Right lobe of liver (tissue), 4 donors: ENCODE data around the gene ACTRT2.

Source experiments
- POLR2A ChIP-seq: fragments of 450-650 bp; IDR thresholded peaks from one replicate; pipeline ENCODE4 v1.6.1; 2017; ENCODE audit warnings: antibody characterized with exemption, mild to moderate bottlenecking
- TF ChIP-seq, protein P1 (sequence below), 4 donors: fragments of 200-600 bp in 3 of 4; fragments of 450-650 bp in 1 of 4; IDR thresholded peaks; one replicate each; pipeline versions ENCODE4 v1.5.1 to v1.8.0; 2016 to 2022; ENCODE audit warnings: antibody characterized with exemption in 4 of 4, mild to moderate bottlenecking in 2 of 4
- donor health status: DM: no; HTN: no; CAD: no.
- donor health status: DM: no; HTN: no; CAD: no.
- donor health status: DM: no; HTN: yes; CAD: no.

DNA sequence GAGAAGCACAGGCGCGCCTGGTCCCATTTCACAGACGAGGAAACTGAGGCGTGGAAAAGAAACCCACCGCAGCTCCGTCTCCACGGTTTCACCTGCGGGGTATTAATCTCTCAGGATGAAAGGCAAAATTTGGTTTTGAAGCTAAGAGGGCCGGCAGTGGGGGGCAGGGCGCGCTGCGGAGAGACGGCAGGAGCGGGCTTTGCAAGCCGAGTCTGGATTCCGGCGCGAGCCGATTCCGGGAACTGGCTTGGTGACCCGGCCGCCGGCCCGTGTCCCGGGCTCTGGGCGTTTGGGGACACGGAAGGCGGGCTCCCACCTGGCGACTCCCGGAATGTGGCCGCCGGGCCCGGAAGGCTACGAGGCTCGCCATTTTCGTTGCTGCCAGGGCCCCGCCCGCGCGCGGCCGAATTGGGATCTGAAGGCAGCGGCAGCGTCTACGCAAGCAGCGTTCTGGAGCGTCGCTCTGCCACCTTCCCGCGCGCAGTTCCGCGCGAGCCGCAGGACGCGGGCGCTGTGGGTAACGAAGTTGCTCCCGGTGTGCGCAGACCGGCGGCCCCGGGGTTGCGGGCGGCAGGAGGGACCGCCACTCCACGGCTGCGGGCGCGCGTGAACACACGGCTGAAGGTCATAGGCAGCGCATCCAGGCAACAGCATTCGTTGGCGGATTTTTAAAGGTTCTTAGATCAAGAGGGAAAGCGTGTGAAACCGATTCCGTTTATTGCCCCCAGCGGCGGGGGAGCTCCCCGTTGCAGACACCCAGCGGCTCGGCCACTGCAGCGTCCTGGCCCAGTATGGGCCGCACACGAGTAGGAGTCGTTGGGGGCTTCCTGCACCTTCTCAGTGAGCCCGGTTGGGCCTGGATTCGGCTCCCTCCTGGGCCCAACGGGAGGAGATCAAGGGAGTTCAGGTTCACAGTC is 42.4 kb downstream of the ACTRT2 start:
- TF ChIP-seq POLR2A: no peak
- TF ChIP-seq, protein P1, sequence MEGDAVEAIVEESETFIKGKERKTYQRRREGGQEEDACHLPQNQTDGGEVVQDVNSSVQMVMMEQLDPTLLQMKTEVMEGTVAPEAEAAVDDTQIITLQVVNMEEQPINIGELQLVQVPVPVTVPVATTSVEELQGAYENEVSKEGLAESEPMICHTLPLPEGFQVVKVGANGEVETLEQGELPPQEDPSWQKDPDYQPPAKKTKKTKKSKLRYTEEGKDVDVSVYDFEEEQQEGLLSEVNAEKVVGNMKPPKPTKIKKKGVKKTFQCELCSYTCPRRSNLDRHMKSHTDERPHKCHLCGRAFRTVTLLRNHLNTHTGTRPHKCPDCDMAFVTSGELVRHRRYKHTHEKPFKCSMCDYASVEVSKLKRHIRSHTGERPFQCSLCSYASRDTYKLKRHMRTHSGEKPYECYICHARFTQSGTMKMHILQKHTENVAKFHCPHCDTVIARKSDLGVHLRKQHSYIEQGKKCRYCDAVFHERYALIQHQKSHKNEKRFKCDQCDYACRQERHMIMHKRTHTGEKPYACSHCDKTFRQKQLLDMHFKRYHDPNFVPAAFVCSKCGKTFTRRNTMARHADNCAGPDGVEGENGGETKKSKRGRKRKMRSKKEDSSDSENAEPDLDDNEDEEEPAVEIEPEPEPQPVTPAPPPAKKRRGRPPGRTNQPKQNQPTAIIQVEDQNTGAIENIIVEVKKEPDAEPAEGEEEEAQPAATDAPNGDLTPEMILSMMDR (IDR thresholded peaks at IDR 0.05): no peak
